GM21367 (cell line): Measurements from ENCODE around the gene TRDMT1.

Source experiments
- ATAC-seq: cut with Tn5 transposase; IDR thresholded peaks from one replicate; pipeline ENCODE4 v1.9.1; 2021; ENCODE audit not compliant: unreplicated experiment

TRDMT1 gene, protein sequence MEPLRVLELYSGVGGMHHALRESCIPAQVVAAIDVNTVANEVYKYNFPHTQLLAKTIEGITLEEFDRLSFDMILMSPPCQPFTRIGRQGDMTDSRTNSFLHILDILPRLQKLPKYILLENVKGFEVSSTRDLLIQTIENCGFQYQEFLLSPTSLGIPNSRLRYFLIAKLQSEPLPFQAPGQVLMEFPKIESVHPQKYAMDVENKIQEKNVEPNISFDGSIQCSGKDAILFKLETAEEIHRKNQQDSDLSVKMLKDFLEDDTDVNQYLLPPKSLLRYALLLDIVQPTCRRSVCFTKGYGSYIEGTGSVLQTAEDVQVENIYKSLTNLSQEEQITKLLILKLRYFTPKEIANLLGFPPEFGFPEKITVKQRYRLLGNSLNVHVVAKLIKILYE

DNA sequence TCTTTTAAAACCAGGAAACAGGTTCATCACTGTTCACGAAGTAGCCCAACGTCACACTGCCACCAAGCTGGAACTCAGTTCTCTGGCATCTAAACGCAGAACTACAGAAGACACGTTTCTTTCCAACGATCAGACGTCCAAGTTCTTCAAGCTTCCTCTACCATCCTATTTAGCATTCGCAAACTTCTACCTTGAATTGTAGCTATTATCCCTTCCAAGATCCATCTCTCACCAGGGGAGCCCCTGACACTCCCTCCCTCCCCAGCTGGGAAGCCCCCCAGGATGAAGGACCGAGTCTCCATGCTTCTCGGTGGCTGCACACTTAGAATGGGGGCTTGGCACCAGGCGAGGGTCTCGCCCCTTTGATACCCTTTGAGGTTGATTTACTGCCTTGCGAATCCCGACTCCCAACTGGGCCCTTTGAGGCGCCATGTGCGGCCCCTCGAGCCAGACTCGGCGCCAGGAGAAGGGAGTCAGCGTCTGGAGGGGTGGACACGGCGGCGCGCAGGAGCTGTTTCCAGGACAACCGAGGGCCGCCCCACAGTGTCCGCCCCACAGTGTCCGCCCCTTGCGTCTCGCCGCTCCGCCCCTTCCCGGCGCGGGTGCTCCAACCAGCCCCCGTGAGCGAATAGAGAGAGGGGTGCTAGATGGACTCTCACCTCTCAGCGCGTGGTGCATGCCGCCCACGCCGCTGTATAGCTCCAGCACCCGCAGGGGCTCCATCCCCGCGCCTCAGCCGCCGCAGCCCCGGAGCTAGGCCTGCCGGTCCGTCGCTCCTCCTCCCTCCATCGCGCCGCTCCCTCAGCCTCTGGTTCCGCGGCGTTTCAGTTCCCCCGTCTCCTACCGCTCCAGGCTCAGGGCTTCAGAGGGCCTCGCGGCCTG is at the start of gene TRDMT1:
Gene TRDMT1 (minus strand): TSS at position 761 of the 882 bp plus-strand sequence. CDS start 38 bp downstream, at position 723.
- peak; percentile 95 for ATAC-seq

DNA sequence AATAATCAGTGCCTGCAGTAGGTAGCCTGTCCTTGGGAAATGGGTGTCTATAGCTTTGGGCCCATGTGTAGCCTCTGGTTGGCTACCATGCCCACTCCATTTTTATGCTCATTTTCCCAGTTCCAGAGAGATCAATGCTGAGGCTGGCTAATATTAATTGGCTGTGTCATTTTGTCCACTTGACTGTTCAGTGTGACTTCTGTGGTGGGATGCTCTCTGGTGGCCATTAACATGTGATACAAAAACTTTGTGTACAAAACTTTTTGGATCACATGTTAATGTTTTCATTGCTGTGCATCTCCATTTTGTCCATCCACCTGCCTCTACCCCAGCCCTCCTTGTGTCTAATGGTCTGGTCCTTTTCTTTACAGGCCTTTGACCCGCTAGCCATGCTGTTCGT is 49.3 kb upstream of the TRDMT1 start:
- no peak for ATAC-seq

DNA sequence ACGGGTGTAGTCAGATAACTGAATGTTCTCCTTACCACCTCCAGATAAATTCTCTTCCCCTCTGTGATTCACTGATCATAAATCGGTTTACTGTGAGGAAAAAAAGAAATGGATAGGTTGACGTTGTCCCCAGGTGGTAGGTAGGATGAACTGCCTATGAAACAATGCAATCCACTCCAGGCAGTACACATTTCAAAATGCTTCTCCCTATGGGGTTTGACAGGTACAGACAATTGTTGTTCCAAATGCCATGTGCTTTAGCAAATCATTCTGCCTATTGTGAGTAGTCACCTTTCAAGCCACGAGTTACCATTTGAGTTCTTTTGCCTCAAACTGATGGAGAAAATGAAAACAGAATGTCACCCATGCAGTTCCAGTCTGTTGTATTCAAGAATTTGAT is 48.3 kb upstream of the TRDMT1 start:
- no peak for ATAC-seq

DNA sequence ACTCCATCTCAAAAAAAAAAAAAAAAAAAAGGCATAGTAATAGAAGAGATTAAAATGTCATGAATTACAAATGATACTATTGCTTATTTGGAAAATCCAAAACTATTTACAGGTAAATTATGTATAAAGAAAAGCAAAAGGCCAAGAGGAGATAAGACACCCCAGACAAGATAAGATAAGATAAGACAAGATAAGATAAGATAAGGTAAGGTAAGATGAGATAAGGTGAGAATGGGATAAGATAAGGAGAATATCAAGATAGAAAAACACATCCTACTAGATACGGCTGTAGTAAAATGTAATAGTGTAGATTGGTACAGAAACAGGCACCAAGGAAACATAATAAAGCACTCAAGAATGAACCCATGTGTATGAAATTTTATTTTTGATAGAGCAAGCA is 47.5 kb upstream of the TRDMT1 start:
- no peak for ATAC-seq

DNA sequence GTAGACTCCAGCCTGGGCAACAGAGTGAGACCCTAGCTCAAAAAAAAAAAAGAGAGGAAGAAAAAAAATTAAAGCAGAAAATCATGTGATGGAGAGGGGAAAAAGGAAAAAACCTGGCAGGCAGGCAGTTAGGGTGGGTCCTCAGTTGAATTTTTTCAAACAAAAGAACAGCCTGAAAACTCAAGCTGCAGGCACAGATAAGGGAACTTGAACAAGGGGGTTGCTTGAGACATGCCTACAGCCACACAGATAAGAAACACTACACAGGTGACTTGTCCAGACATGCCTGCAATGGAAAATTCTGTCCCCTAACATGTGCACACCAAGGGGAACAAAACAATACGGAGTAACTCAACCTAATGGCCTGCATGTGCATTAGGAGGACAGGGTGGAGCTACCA is 45.7 kb upstream of the TRDMT1 start:
- no peak for ATAC-seq

DNA sequence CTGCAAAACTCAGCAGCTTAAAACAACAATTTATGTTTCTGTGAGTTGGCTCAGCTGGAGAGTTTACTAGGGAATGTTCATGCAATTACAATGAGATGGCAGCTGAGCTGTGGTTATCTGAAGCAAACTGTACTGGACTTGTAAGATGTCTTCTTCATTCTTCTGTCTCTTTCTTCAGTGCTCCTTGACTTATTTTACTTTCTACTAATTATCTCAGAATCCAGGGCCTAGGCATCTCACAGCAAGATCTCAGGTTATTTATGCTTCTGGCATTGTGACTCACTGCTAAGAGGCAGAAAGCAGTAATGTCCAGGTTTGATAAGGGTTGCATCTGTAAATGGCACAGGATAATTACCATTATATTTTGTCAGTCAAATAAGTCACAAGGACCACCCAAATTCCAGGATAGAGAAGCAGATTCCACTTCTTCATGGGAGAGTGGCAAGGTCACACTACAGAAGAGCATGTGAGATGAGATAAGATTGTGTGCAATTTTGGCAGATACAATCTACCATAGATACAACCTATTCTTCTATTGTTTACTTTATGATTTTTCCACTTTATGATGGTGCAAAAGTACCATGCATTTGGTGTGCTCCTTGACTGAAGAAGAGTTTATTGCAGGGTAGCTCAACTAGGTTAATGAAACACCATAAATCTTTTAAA is 43.4 kb upstream of the TRDMT1 start:
- no peak for ATAC-seq

DNA sequence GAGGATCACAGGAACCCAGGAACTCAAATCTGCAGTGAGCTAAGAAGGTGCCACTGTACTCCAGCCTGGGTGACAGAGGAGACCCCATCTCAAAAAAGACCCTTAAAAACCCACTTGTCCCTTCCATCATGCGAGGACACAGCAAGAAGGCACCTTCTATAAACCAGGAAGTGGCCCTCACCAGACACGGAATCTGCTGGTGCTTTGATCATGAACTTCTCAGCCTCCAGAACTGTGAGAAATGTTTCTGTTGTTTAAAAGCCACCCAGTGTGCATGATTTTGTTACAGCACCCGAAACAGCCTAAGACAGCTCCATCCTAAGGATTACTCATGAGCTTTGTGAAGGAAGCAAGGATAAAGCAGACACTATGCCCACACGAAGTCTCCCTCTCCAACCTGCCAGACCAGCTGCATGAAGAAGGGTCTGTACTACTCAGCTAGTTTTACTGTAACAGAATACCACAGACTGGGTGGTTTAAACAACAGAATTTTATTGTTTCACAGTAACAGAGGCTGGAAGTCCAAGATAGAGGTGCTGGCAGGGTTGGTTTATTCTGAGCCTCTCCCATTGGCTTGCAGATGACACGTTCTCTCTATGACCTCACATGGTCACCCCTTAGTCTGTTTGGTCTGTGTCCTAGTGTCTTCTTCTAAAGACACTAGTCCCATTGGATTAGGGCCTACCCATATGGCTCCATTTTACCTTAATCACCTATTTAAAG is 40.3 kb upstream of the TRDMT1 start:
- no peak for ATAC-seq

DNA sequence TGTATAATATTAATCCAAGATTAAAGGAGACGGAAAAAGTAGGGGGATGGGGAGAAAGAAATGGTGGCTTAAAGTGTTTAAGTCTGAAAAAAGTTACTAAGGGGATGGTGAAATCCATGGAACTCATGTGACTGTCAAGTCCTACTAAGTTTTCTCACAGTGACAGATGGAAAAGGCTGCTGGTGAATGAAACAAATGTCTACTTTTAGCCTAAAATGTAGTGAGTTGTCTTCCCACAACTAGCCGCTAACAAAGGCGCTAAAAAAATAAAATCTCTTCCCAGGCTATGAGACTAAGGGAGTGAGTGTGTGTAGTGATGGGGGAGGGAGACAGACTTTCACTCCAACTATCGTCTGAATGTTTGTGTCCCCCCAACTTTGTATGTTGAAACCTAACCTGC is 39.1 kb upstream of the TRDMT1 start:
- ATAC-seq, result no peak

DNA sequence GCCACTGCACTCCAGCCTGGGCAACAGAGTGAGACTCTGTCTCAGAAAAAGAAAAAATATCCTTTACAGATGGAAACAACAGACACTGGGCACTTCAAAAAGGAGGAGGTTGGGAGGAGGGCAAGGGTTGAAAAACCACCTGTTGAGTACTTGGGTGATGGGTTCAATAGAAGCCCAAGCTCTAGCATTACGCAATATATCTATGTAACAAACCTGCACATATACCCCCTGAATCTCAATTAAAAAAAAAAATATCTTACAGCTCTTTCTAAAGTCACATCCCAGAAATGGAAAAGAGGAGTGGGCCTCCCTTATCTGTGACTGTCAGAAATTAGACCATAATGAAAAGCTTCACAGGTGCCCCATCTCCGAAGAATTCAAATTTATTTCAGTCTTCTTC is 38.6 kb upstream of the TRDMT1 start:
- ATAC-seq, result no peak

DNA sequence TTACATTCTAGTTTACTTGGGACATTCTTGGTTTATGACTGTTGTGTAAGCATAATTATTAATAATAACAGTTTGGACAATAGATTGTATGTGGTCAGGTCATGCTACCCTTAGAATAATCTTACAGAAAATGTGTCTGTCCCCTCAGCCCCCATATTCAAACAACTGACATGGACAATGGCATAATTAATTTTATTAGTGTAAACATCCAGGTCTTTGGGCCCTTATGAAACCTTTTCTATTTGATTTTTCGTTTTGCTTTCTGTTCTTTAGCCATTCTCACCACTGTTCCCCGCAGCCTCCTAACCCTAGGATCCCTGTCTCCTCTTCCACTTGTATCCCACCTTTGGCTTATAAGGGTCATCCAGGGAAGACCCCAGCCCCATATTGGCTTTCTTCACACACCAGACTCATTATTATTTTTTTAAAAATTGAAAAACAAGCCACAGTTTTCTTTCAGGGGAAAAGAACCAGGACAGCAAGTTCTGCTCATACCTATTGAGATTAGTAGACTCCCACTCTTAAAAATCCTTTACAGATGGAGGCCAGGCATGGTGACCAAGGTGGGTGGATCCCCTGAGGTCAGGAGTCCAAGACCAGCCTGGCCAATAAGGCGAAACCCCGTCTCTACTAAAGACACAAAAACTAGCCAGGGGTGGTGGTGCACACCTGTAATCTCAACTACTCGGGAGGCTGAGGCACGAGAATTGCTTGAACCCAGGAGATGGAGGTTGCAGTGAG is 38.0 kb upstream of the TRDMT1 start:
- no peak for ATAC-seq

DNA sequence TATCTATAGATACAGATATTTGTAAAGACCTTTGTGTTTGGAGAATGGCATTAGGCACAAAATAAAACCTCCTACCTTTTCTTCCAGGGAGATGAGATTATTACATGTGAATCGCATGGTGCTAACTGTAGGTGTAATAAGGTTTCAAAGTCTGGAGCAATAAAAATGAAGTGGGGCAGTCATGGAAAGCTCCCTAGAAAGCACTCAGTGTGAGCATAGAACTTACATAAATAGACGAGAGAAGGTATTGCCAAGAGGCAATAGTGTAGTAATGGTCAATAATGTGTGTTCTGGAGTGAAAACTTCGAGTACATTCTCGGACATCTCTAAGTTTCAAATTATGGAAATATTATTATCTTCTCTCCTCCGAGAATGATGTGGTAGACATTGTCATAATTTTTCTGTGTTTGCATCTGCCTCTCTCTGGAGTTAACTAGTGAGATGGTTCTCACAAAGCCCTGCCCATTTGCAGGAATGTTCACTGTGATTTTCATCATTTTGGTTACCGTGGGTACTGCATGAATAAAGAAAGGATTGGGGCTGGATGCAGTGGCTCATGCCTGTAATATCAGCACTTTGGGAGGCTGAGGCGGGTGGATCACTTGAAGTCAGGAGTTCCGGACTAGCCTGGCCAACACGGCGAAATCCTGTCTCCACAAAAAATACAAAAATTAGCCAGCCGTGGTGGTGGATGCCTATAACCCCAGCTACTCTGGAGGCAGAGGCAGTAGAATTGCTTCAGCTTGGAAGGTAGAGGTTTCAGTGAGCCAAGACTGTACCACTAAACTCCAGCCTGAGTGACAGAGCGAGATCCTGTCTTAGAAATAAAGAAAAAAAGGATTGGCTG is 37.2 kb upstream of the TRDMT1 start:
- ATAC-seq, result no peak

DNA sequence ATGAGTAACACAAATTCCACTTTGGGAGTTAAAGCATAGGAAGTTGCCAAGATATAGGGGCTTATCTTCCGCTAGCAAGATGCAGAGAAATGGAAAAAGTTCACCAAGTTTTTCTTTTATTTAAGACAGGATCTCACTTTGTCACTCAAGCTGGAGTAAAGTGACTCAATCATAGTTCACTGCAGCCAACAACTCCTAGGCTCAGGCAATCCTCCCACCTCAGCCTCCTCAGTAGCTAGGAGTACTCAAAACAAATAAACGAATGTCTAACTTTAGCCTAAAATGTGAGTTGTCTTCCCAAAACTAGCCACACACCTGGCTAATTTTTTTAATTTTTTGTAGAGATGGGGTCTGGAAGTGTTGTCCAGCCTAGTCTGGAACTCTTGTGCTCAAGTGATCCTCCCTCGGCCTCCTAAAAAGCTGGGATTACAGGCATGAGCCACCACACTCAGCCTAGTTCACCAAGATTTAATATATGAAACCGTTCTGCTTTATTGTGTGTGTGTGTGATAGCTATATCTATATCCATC is 36.5 kb upstream of the TRDMT1 start:
- ATAC-seq, result no peak

DNA sequence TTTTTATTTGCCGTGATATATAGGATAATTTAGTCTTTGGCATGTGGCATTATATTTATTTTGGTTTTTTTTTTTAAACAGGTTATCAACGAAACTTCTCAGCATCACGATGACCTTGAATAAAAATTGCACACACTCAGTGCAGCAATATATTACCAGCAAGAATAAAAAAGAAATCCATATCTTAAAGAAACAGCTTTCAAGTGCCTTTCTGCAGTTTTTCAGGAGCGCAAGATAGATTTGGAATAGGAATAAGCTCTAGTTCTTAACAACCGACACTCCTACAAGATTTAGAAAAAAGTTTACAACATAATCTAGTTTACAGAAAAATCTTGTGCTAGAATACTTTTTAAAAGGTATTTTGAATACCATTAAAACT is 35.7 kb upstream of the TRDMT1 start:
- no peak for ATAC-seq

DNA sequence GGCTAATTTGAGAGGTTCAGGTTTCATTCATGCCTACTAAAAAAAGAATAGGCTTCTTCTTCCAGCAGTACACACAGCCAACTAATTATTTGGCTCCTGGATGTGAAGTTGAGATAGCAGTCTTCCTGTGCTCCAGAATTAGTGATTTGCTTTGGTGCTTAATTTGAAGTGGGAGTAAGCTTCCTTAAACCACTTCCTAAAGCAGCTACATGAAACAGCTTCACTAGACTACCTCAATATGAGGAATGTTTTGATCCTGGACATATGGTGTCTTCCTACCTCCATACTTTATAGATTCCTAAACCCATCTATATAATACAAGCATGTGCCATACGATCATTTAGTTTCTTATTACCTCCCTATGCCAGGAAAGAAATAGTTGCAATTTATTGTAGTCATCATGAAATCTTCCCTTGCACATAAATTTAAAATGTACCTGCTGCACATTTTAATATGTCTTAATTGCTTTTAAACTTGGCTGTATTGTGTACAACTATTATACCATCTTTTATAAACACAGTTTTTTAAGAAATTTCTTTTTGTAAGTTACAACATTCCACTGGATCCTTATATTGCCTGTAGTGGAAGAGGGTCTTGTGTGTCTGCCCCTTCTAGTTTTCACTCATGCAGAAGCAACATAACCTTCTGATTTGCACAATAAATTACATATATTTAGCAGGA is 35.1 kb upstream of the TRDMT1 start:
- no peak for ATAC-seq

DNA sequence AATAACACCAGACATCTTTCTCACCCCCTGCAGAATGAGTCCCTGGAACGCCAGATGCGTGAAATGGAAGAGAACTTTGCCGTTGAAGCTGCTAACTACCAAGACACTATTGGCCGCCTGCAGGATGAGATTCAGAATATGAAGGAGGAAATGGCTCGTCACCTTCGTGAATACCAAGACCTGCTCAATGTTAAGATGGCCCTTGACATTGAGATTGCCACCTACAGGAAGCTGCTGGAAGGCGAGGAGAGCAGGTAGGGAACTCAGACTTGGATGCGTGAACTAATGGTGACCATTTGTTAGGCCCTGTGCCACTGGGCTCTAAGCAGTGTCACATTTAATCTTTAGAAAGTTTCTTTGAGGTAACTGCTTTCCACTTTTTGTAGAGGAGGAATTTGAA is 33.7 kb upstream of the TRDMT1 start:
- no peak for ATAC-seq

DNA sequence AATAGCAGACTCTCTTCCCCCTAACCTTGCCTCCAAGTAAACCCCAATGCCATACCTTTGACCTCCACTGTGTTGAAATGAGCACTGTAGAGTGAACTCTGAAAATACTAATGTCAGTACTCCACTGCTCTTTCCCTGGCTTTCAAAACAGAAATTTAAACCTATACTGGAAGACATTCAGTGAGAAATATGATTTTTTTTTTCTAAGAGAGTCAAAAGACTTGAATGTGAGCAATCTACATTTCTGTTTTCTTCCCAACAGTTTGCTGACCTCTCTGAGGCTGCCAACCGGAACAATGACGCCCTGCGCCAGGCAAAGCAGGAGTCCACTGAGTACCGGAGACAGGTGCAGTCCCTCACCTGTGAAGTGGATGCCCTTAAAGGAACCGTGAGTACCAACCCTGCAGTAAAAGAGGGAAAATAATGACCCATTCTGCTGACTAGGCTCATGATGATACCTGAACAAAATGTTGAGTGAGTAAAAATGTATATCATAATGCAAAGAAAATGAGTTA is 33.0 kb upstream of the TRDMT1 start:
- ATAC-seq, result no peak

DNA sequence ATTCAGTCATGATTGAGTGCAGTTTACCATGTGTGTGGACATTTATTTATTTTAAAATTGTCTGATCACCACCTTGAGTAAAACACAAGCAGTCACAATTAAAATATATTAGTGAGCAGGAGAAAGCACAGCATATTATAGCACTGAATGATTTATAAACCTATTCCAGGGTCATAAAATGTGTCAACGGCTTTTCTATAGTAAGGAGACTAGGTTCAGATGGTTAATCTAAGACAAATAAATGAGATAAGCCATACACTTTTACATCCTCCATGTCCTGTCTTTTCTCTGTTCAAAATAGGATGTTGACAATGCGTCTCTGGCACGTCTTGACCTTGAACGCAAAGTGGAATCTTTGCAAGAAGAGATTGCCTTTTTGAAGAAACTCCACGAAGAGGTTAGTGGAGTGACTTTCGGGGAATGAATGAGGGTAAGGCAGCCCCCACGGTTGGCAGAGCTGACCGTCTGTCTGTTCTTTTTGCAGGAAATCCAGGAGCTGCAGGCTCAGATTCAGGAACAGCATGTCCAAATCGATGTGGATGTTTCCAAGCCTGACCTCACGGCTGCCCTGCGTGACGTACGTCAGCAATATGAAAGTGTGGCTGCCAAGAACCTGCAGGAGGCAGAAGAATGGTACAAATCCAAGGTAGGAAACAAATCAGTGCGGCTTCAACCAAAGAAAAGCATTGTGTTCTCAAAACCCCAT is 32.0 kb upstream of the TRDMT1 start:
- no peak for ATAC-seq
